ENCODE data around the gene HTRA1.

DNA sequence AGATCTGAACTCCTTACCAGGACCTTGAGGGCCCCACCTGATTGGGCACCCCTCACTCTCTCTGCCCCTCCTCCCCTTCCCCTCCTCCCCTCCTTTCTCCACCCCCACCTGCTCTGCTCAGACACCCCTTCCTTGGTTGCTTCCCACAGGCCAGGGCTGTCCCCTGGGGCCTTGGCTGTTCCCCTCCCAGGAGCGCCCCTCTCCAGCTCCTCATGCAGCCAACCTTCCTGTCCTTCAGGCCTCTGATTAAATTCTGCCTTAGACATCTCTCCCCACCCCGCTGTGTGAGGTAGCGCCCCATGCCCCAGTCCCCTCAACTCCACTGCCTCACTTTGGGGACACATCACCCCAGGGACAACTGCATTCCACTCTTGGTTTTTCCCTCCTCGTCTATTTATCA lies 32.4 kb downstream of the HTRA1 start:
- TF ChIP-seq, protein P1, sequence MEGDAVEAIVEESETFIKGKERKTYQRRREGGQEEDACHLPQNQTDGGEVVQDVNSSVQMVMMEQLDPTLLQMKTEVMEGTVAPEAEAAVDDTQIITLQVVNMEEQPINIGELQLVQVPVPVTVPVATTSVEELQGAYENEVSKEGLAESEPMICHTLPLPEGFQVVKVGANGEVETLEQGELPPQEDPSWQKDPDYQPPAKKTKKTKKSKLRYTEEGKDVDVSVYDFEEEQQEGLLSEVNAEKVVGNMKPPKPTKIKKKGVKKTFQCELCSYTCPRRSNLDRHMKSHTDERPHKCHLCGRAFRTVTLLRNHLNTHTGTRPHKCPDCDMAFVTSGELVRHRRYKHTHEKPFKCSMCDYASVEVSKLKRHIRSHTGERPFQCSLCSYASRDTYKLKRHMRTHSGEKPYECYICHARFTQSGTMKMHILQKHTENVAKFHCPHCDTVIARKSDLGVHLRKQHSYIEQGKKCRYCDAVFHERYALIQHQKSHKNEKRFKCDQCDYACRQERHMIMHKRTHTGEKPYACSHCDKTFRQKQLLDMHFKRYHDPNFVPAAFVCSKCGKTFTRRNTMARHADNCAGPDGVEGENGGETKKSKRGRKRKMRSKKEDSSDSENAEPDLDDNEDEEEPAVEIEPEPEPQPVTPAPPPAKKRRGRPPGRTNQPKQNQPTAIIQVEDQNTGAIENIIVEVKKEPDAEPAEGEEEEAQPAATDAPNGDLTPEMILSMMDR (IDR thresholded peaks at IDR 0.05), result no peak
- no peak for TF ChIP-seq POLR2AphosphoS5 (IDR thresholded peaks at IDR 0.05)

Data from stomach (tissue), 4 donors.